Stimulated activated CD4-positive, alpha-beta T cell treated with anti-CD3 and anti-CD28 coated beads, Interleukin-2, amount 100 ng/mL, for 48 hours (primary cell): ENCODE data around the gene KMT2B.
A peak's percentile ranks its signal among the peaks of the same experiment; 100 is the strongest.

Experiments used
- DNase-seq, 2 donors: peaks; one replicate each; pipeline ENCODE4 v3.0.0-alpha.2; 2020

The KMT2B gene

DNA sequence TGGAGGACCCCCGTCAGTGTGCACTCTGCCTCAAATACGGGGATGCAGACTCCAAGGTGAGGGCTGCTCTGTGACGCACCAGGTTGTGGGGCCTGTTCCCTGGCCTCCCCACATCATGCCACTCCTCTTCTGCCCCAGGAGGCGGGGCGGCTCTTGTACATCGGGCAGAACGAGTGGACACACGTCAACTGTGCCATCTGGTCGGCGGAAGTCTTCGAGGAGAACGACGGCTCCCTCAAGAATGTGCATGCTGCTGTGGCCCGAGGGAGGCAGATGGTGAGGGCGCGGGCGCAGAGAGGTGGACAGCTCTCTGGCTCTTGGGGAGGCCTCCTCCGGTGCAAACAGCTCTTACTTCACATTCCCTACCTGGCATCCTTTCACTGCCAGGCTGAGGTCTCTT, 11.2 kb downstream of the KMT2B start:
- DNase-seq = no peak

DNA sequence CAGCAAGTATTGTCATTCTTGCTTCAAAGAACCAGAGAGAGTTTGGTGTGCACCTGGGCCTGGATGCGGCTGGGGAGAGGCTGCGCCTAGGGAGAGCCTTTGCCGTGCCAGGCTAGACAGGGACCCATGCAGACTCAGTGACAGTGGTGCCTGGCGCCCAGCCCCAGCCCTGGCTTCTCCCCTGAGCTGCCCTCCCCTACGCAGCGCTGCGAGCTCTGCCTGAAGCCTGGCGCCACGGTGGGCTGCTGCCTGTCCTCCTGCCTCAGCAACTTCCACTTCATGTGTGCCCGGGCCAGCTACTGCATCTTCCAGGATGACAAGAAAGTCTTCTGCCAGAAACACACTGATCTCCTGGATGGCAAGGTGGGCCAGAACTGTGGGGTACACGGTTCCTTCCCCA, 12.0 kb downstream of the KMT2B start:
- DNase-seq = no peak

DNA sequence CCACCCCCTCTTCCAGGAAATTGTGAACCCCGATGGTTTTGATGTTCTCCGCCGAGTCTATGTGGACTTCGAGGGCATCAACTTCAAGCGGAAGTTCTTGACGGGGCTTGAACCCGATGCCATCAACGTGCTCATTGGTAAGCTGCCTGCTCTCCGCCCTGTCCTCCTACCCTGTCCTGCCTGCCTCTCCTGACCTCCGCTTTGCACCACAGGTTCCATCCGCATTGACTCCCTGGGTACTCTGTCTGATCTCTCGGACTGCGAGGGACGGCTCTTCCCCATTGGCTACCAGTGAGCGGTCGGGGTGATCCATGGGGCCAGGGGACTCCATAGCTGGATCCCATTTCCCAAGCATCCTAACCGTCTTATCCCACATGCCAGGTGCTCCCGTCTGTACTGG, 12.5 kb downstream of the KMT2B start:
- no peak for DNase-seq

DNA sequence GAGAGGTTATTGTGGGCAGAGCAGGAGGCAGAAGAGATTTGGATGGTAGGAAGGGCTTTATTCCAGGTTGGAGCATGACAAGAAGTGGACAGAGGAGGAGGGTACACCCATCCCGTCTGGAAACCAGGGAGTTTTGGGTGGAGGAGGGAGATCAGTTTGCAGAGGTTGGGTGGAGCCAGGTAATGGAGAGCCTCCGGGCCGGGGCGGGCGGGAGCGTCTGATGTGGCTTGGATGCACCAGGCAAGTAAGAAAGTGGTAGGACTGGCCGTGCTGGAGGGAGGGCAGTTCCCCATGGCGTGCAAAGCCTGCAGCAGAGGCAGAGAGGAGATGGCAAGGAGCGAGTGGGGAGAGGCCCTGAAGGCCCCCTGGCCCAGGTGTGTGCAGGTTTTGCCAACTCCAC, 13.6 kb downstream of the KMT2B start:
- DNase-seq = no peak

DNA sequence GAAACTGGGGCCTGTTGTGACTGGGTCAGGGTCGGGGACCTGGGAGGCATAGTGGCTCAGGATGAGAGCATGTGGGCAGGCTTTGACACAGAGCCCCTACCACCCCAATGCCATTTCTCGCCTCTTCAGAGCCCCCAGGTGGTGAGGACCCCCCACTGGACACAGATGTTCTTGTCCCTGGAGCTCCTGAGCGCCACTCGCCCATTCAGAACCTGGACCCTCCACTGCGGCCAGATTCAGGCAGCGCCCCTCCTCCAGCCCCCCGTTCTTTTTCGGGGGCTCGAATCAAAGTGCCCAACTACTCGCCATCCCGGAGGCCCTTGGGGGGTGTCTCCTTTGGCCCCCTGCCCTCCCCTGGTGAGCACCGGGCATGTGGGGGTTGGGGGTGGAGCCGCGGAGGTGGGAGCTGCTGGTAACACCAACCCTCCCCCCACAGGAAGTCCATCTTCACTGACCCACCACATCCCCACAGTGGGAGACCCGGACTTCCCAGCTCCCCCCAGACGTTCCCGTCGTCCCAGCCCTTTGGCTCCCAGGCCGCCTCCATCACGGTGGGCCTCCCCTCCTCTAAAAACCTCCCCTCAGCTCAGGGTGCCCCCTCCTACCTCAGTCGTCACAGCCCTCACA, 14.1 kb downstream of the KMT2B start:
- no peak for DNase-seq

DNA sequence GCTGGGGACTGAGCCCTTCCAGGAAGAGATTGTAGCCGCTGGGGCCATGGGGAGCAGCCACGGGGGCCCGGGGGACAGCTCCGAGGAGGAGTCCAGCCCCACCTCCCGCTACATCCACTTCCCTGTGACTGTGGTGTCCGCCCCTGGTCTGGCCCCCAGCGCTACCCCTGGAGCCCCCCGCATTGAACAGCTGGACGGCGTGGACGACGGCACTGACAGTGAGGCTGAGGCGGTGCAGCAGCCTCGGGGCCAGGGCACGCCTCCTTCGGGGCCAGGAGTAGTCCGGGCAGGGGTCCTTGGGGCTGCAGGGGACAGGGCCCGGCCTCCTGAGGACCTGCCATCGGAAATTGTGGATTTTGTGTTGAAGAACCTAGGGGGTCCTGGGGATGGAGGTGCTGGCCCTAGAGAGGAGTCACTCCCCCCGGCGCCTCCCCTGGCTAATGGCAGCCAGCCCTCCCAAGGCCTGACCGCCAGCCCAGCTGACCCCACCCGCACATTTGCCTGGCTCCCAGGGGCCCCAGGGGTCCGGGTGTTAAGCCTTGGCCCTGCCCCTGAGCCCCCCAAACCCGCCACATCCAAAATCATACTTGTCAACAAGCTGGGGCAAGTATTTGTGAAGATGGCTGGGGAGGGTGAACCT, 14.9 kb downstream of the KMT2B start:
- no peak for DNase-seq

DNA sequence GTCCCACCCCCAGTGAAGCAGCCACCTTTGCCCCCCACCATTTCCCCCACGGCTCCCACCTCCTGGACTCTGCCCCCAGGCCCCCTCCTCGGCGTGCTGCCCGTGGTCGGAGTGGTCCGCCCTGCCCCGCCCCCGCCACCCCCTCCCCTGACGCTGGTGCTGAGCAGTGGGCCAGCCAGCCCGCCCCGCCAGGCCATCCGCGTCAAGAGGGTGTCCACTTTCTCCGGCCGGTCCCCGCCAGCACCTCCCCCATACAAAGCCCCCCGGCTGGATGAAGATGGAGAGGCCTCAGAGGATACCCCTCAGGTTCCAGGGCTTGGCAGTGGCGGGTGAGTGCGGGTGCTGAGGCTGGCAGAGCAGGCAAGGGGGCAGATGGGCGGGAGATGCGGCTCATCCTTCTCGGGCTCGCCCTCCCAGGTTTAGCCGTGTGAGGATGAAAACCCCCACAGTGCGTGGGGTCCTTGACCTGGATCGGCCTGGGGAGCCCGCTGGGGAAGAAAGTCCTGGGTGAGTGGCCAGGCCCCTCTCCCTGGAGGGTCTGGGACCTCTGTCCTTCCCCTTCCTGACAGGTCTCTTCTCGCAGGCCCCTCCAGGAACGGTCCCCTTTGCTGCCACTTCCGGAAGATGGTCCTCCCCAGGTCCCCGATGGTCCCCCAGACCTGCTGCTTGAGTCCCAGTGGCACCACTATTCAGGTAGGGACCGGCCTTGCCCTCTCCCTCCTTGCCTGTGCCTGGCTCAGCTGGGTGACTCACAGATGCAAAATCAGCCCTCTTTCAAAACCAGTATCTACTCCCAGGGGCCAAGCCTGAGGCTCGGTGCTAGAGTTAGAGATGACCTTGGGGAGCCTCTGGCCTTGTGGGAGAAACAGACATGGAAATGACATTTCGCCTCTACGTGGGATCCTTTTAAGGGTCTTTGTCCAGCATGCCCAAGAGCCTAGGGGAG, 15.7 kb downstream of the KMT2B start:
- no peak for DNase-seq

DNA sequence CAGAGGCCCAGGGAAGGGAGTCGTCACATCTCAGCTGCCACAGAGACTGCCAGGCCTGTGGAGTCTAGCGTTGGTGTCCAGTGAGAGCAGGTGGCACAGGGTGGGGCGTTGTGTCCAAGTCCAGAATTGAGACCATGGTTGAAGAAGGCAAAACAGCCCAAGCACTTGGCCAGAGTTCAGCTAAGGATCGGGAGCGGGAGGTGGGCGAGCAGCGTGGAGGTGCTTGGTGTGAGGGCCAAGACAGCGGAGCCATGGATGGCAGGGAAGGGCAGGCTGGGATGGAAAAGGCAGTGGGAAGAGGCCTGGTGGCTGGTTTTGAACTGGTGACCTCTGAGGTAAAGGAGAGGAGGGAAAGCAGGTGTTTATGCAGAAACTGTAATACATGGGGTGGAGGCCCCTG, 16.5 kb downstream of the KMT2B start:
- no peak for DNase-seq

DNA sequence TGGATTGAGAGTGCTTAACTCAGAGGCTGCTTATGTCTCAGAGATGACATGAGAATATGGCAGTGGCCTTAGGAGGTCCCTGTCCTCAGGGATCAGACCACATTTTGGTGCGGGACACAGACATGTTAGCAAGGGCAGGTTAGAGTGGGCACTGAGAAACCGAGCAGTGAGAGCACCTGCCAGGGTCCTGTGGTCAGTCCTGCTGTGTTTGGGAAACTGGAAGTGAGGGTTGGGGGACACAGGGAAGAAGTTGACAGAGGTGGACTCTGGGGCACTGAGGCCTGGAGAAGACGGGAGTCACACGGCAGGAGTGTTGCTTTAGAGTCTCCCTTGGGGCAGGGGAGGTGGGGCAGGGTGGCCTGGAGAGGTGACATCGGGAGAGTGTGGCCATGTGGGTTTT, 17.1 kb downstream of the KMT2B start:
- DNase-seq = no peak

DNA sequence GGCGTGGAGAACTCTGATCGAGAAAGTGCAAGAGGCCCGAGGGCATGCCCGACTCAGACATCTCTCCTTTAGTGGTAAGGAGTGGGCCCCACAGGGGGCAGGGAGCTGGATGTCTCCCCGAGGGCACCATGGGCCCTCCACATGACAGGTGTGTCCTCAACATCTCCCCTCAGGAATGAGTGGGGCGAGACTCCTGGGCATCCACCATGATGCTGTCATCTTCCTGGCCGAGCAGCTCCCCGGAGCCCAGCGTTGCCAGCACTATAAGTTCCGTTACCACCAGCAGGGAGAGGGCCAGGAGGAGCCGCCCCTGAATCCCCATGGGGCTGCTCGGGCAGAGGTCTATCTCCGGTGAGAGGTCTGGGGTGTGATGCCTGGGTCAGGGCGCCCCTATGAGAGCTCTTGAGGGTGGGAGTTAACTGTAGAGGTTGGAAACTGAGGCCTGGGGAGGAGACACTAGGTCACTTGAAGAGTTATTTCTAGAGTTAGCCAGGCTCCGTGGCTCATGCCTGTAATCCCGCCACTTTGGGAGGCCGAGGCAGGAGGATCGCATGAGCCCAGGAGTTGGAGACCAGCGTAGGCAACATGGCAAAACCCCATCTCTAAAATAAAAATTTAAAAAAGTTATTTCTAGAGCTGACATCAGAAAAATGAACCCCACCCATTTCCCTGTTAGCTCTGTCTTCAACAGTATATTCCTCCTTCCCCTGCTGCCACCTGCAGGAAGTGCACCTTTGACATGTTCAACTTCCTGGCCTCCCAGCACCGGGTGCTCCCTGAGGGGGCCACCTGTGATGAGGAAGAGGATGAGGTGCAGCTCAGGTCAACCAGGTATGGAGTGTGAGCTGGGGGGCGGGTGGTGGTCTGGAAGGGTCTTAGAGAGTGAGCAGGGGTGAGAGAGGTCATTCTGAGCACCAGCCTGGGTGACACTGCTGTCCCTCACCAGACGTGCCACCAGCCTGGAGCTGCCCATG, 19.4 kb downstream of the KMT2B start:
- no peak for DNase-seq

DNA sequence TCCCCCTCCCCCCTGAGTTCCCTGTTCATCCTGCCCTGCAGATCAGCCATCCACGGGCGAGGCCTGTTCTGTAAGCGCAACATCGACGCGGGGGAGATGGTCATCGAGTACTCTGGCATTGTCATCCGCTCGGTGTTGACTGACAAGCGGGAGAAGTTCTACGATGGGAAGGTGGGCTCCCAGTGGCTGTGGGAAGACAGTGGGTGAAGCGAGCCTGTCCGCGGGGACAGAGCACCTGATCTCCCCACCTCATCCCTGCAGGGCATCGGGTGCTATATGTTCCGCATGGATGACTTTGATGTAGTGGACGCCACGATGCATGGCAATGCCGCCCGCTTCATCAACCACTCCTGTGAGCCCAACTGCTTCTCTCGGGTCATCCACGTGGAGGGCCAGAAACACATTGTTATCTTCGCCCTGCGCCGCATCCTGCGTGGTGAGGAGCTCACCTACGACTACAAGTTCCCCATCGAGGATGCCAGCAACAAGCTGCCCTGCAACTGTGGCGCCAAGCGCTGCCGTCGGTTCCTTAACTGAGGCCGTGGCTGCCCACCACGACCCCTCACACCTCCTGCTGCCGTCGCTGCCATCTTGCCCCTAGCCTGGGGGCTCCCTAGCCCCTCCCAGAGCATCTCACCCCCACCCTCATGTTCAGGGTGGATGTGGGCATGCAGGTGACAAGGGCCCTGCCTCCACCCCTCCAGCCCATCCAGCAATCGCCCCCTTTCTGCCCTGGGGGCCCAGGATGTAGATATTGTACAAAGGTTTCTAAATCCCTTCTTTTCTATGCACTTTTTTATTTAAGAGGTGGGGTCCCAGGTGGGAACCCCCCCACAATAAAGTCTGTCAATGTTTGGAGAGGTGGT, 20.5 kb downstream of the KMT2B start:
- DNase-seq = no peak

DNA sequence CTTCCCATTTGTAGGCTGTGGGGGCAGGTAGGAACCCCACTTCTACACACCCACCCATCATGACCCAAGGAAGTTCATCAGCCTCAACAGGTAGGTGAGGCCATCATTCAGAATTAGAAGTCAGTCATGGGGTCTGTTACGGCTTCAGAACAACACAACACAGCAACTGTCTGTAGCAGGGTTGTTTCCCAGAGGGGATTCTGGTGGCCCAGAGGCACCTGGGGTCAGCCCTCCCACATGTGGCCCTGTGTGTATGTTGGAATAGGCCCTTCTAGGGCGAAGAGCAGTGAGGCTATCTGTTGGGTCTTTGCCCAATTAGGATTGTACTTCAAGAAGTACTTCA, 21.1 kb downstream of the KMT2B start:
- no peak for DNase-seq

DNA sequence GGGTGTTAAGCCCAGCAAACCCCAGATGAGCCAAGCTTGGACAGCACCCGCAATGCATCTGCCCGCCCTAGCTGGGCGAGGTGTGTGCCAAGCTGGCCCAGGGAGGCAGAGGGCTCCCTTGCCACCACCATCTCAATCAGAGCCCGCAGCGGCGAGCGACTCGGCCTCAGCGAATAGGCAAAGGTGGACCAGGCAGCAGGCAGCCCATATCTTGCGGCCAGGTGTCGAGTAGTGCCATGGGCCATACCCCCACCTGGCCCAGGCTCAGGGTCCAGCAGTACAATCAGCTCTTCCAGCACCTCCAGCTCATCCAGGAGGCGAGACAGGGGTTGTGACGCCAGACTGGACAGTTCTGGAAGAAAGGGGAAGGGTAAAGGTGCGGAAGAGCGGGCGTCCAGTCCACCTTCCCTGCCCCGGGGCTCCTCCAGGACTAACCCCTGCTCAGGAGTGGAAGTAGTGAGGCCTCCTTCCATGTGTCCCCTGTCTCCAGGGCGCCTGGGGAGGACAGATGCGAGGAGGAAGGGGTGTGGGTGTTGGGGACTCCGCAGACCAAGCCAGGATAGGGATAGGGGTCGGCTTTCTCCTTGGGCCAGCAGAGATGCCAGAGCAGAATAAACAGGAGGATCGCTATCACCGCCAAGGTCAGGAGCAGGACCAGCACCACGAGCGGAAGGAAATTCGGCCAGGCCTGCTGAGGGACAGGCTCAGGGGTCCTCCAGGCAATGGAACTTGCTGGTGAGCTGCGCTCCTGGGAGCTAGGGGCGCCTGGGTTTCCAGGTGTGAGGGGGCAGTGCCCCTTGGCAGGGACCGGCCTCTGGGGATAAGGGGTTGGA, 21.7 kb downstream of the KMT2B start:
- no peak for DNase-seq

DNA sequence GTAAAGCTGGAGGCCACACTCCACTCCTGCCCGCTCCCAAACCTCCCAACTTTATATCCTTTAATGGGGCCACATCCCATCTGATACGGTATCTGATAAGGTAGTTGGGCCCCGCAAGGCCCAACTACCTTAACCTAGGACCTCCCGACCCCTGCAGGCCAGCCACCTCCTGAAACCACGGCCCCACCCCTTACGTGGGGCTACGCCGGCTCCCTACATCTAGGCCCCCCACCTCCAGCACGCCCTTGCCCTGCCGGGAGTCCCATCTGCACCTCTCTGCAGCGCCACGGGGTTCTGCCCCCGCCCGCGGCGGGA, 22.3 kb downstream of the KMT2B start:
- DNase-seq = no peak

DNA sequence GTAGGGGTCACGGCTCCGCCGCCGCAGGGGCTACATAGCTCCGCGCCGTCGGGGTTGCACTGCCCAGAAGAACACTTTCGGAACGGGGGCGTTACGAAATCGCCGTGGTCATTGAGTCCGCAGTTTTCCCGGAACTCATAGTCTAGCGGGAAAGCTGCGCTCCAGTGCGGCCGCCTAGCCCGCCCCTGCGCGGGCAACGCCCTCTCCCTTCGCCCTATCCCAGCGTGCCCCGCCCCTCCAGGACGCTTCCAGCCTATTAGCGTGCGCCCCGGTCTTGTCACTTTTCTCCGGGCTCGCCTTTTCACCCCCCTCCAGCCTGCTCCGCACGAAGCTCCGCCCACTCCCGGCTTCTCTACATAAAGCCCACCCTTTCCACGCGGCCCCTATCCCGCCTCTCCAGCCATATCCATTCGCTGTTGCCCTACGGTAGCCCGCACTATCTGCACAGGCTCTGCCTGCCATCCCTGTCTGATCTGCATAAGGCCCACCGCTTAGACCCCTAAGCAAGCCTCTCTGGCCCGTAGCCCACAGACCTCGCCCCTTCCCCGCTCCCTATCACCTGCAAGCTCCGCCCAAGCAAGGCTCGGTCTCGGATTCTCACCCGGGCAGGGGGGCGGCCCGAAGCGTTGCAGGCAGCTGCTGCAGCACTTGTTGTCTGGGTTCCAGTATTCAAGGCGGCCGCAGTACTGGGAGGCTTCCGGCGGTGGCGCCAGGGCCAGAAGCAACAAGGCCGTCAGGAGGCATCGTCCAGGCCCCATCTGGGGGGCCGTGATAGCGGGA, 22.8 kb downstream of the KMT2B start:
- DNase-seq = peak; percentile 93

DNA sequence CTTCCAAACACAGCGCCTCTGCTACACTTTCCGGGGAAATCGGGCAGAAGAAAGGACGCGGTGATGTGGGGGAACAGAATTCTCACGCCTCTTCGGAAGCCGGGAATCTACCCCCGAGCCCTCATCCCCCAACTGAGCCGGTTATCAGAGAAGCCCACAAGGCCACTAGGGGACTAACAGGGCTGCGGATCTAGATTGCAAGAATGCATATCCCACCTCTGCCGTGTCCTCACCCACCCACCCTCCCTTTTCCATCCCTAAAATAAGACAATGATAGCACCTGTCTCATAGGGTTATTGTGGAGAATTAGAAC, 23.4 kb downstream of the KMT2B start:
- DNase-seq = no peak

DNA sequence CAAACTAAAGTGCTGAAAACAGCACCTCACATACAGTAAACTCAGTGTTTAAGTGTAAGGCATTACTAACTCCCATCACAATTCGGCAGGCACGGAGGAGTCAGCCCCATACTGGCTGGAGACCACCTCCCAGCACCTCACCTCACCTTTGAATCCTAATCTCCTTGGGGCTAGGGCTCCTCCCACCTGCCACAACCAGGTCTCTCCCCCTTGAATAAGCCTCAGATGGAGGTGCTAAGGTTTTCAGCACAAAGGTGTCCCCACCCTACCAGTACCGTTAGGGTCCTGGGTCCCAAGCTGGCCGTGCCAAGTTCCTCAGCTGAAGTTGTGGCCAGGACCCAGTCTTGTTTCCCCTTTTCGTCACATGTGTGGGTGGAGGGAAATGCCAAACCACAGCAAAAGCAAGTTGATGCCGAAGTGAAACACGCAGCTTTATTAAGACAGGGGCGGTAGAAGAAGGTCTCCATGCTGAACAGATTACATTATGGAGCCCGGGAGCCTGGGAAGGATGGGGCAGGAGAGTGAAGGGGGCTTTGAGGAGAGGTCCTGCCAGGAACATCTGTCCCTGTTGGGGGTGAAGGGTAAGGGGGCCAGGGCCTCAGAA, 24.4 kb downstream of the KMT2B start, which contains the start of gene IGFLR1:
Gene IGFLR1 (minus strand): TSS at position 332 of the 604 bp plus-strand sequence. CDS start 1,272 bp downstream, outside the sequence.
- DNase-seq = peak; percentile 58 to 71

DNA sequence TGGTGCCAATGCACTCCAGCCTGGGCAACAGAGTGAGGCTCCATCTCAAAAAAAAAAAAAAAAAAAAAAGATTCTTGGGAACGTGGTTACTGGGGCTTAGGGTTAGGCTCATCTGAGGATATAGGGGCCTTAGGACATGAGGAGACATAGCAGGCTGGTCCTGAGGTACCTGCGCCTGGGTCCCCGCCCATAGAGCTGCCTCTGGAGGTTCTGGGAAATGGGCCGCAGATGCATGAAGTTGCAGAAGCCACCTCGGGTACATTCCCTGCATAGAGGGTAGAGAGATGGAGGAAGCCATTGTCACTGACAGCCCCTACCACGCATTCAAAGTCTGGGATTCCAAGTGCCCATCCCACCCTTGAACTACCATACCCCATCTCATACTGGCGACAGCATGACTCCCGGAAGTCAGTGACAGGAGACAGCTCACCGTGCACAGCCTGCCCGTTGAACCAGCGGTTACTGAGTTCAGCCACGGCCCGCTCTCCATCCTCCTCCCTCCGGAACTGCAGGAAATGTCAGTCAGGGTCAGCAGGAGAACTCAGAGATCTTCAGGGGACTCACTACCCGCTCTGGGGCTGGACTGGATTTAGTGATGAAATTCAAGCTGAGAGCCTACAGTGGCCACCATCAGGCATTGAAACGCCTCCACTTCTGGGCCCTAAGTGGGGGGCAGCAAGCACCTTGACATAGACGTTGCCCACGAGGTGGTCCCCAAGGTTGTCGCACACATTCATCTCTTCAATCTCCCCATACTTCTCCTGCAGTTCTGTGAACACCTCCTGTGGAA, 26.0 kb downstream of the KMT2B start:
- DNase-seq = no peak
